ENCODE measurements around the gene C4orf46. TPM values are rescaled to one million over a fixed set of nuclear protein-coding genes. Genes with fewer than 3 reads are reported as not detected.

C4orf46 gene
- total and polyA plus RNA-seq, 2 of the 4 experiments (the other 2 are of a cell fraction) = 8.1 to 10.0 TPM

- Histone ChIP-seq H2BK20ac (ENCODE audit: low read depth, low read length) (no peak overlapping the region), H3K27me3 (ENCODE audit: control insufficient read depth, insufficient read depth, low read length) (no peaks in the 10 kb centered on the region), H2AK9ac (replicated peaks; ENCODE audit: low read depth, low read length, poor library complexity) (no peak overlapping the region), H3K18ac (ENCODE audit: low read depth, low read length) (no peak overlapping the region), H3K4me3 (ENCODE audit: insufficient read depth, low read depth, low read length) (no peak overlapping the region), H3K56ac (ENCODE audit: extremely low read depth, insufficient read depth, low read length) (no peak overlapping the region), H2AK5ac (ENCODE audit: low read depth, low read length) (no peak overlapping the region), H2BK15ac (ENCODE audit: low read depth, low read length) (no peak overlapping the region), H3K23ac (ENCODE audit: low read depth, low read length) (no peak overlapping the region), H2BK5ac (ENCODE audit: low read depth, low read length, poor library complexity, severe bottlenecking) (no peak overlapping the region), H3K79me1 (ENCODE audit: low read depth in 1 of 2, low read length in 2 of 2) (peaks cover 8 to 29% of the 10 kb centered on the region in 2 experiments; a peak in 3 of 4 replicates), H3K9me1 (ENCODE audit: insufficient read depth, low read length) (no peaks in the 10 kb centered on the region), H3K14ac (replicated peaks; ENCODE audit: low read depth, low read length) (no peak overlapping the region), H3K9me3 (ENCODE audit: control insufficient read depth, insufficient read depth, low read length) (no peaks in the 10 kb centered on the region), H3K4ac (ENCODE audit: low read depth, low read length) (no peak overlapping the region), H3K4me1 (ENCODE audit: control insufficient read depth, insufficient read depth, low read length) (no peaks in the 10 kb centered on the region), H3K9ac (ENCODE audit: low read depth, low read length) (no peak overlapping the region), H3K4me2 (ENCODE audit: low read depth, low read length) (no peak overlapping the region), H4K8ac (ENCODE audit: low read depth in 2 of 2, low read length in 2 of 2) (no peak overlapping the region), H4K5ac (ENCODE audit: low read depth, low read length) (no peak overlapping the region), H2BK120ac (ENCODE audit: low read depth, low read length) (no peak overlapping the region), H3K27ac (ENCODE audit: insufficient read depth, low read length) (no peak overlapping the region), H3K36me3 (ENCODE audit: control insufficient read depth, insufficient read depth, low read length) (no peaks in the 10 kb centered on the region), H2AFZ (replicated peaks; ENCODE audit: low read length, poor library complexity) (no peak overlapping the region), H4K20me1 (ENCODE audit: insufficient read depth, low read length) (no peaks in the 10 kb centered on the region), H4K91ac (ENCODE audit: insufficient read depth, low read depth, low read length) (no peak overlapping the region)
- no peak for ATAC-seq (ENCODE audit: low read depth)
- dilution Hi-C loops (cut with HindIII; ENCODE audit: low sequenced_read_pairs, unreplicated experiment) (no loop called here), intact Hi-C loops (cut with micrococcal nuclease) (no loop called here), in situ Hi-C loops (cut with MboI; ENCODE audit: low sequenced_read_pairs) (no loop called here)
- CTCF ChIA-PET = no interaction called here
- POLR2A ChIA-PET (ENCODE audit: unreplicated experiment) = no interaction called here
- DNase-seq = no peak
- no TSS peak for BruUV-seq (replicated peaks)
- WGBS, 2 experiments (ENCODE audit: extremely low coverage in 2 of 2, insufficient read length in 1 of 2) = 86% methylated on average over 1 of the region's 7 CpGs; no CpG with 5 or more reads in 1 of the 2 experiments
- no peak for TF ChIP-seq CEBPB (IDR thresholded peaks at IDR 0.05; ENCODE audit: low read depth, low read length)
- TF ChIP-seq POLR2A (IDR thresholded peaks at IDR 0.05; ENCODE audit: low read depth, low read length) = no peak
- no peak for TF ChIP-seq RAD21 (IDR thresholded peaks at IDR 0.05; ENCODE audit: low read length)
- TF ChIP-seq MAFK (IDR thresholded peaks at IDR 0.05; ENCODE audit: low read depth, low read length) = no peak
- no peak for TF ChIP-seq ELK1 (IDR thresholded peaks at IDR 0.05; ENCODE audit: borderline replicate concordance, low read depth, low read length)
- TF ChIP-seq USF2 (IDR thresholded peaks at IDR 0.05; ENCODE audit: low read depth, low read length) = no peak
- no peak for TF ChIP-seq RCOR1 (IDR thresholded peaks at IDR 0.05; ENCODE audit: insufficient replicate concordance, low read length)
- TF ChIP-seq BHLHE40 (IDR thresholded peaks at IDR 0.05; ENCODE audit: low read depth, low read length) = no peak
- no peak for TF ChIP-seq SMC3 (IDR thresholded peaks at IDR 0.05; ENCODE audit: low read depth, low read length)
- no peak for TF ChIP-seq NFE2L2 (IDR thresholded peaks at IDR 0.05; ENCODE audit: low read depth, low read length)
Measured at GRCh38 chr4:158669310-158669709, 2.4 kb downstream of the C4orf46 start.
